ENCODE results near the gene MSH5.

MSH5 gene

GRCh38 chr6:31730631-31731086, 9.1 kb upstream of the MSH5 start:
- DNase-seq = no peak

- no peak for DNase-seq
Measured at GRCh38 chr6:31732029-31732428, 7.8 kb upstream of the MSH5 start.

GRCh38 chr6:31733734-31734133, 6.1 kb upstream of the MSH5 start:
- DNase-seq = no peak

- DNase-seq = no peak
Measured at GRCh38 chr6:31734247-31734820, 5.5 kb upstream of the MSH5 start.

GRCh38 chr6:31734821-31735406, 4.9 kb upstream of the MSH5 start:
- DNase-seq = no peak

GRCh38 chr6:31736021-31736767, 3.6 kb upstream of the MSH5 start, which contains the start of gene CLIC1:
Gene CLIC1 (minus strand): TSS chr6:31736530. CDS start chr6:31736300, 230 bp downstream.
- peak; percentile 69 for DNase-seq

- no peak for DNase-seq
Measured at GRCh38 chr6:31736768-31737314, 3.0 kb upstream of the MSH5 start.

GRCh38 chr6:31737315-31737990, 2.4 kb upstream of the MSH5 start:
- DNase-seq = peak; percentile 39

GRCh38 chr6:31737991-31738979, 1.5 kb upstream of the MSH5 start:
- peak; percentile 31 for DNase-seq

GRCh38 chr6:31740397-31741223, 805 bp downstream of the MSH5 start:
- DNase-seq = peak; percentile 42

- DNase-seq = no peak
Measured at GRCh38 chr6:31741815-31742214, 2.0 kb downstream of the MSH5 start.

GRCh38 chr6:31742894-31743293, 3.1 kb downstream of the MSH5 start:
- DNase-seq = no peak

GRCh38 chr6:31744422-31744821, 4.6 kb downstream of the MSH5 start:
- DNase-seq = no peak

GRCh38 chr6:31749301-31750036, 9.7 kb downstream of the MSH5 start:
- no peak for DNase-seq

GRCh38 chr6:31750411-31751022, 10.7 kb downstream of the MSH5 start:
- DNase-seq = no peak

- DNase-seq = no peak
Measured at GRCh38 chr6:31752739-31753319, 13.0 kb downstream of the MSH5 start.

GRCh38 chr6:31758281-31758680, 18.5 kb downstream of the MSH5 start:
- DNase-seq = no peak

- no peak for DNase-seq
Measured at GRCh38 chr6:31760790-31761189, 21.0 kb downstream of the MSH5 start.

- no peak for DNase-seq
Measured at GRCh38 chr6:31761343-31761742, 21.5 kb downstream of the MSH5 start.

Data from NCI-H1436 (cell line).